ENCODE data around the gene MPV17. TPM values are rescaled to one million over a fixed set of nuclear protein-coding genes. Genes with fewer than 3 reads are reported as not detected.

The MPV17 gene
- total RNA-seq, 1 experiment from 2014 or later, result 51.5 TPM

DNA sequence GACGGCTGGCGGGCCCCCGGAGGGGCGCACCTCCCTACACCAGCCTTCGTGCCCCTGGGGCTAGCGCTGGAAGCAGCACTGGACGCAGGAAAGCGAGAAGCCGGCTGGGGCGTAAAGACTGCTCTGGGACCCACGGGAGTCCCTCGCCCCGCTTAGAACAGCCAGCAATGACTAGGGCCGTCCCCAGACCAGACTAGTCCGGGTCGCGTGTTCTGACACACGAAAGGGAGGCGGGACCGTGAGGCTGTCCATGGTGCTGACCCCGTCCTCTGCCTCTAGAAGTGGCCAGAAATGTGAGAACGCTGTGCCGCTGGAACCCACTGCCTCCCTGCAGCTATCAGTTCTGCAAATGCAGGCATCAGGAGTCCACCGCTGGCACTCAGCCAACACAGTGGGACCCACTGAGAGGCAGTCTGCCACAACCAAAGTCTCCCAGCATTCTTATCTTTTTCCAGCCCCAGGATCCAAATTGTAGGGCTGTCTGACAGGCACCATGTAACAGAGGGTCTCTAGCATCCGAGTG lies 14.5 kb downstream of the MPV17 start, which contains the start of gene UCN (continued):
- peak; percentile 93 for TF ChIP-seq SMAD3 (CRISPR knock-in tag; IDR thresholded peaks at IDR 0.05; ENCODE audit: borderline replicate concordance)
- TF ChIP-seq SP1 (CRISPR knock-in tag; conservative IDR thresholded peaks at IDR 0.05), result peak; percentile 71
- TF ChIP-seq TEAD4 (CRISPR knock-in tag; IDR thresholded peaks at IDR 0.05), result peak; percentile 62; the same call in 1 of the 2 replicates

DNA sequence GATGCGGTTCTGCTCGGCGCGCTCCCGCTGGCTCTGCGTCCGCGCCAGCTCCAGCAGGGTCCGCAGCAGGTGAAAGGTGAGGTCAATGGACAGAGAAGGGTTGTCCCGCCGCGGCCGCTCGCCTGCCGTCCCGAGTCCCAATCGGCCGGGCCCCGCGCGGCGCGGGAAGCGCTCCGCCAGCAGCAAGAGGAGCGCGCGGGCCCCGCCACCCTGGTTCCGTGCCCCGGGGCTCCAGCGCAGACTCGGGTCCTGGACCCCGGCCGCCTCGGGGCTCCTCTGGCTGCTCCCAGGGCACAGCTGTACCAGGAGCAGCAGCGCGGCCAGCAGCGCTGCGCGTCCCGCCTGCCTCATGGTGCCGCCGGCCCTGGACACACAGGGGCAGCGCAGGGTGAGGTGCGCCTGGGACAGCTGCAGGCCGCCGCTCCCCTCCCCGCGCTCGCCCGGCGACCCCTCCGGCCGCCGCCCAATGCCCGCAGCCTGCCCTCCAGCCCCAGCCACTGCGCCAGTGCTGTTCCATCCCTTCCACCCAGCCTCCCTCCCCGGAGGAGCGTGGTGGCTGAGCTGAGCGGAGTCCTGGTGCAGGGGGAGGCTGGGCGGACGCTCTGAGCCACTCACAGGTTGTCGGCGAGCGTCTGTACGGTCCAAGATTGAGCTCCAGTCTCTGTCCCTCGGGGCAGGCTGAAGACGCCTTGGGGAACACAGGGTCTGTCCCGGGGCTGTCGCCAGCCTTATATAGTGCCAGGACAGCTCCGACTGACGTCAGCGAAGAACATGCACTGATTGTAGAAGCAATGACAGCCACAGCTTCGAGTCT lies 15.1 kb downstream of the MPV17 start:
- ChIA-PET POLR2A (interaction anchor here (0.8 to 1.2 kb wide), 3 partner anchors 15 to 185 kb away, joined by 3 to 4 read pairs (median 4); partner anchors contain the start of genes GTF3C2 and MPV17), CTCF (interaction anchor here (0.6 to 1.8 kb wide), 10 partner anchors 13 to 243 kb away, joined by 3 to 13 read pairs (median 6); partner anchors contain the start of genes MPV17, SLC30A3 and TRIM54)
- H3K4me3 Mint-ChIP-seq, result peak overlapping the region; percentile 62
- peaks cover 6% of the 10 kb centered on the region; the same call in 1 of the 2 replicates for H3K4me1 Mint-ChIP-seq
- TF ChIP-seq SMAD3 (CRISPR knock-in tag; IDR thresholded peaks at IDR 0.05; ENCODE audit: borderline replicate concordance) (no peak), FOXK1 (CRISPR knock-in tag; IDR thresholded peaks at IDR 0.05) (no peak), JUN (CRISPR knock-in tag; IDR thresholded peaks at IDR 0.05) (no peak), TP53 (CRISPR knock-in tag; IDR thresholded peaks at IDR 0.05) (0 out of 2 replicates have a peak, but pooled peaks have one; percentile 3), ATF1 (CRISPR knock-in tag; IDR thresholded peaks at IDR 0.05) (0 out of 2 replicates have a peak, but pooled peaks have one; percentile 49), ZNF232 (CRISPR knock-in tag; IDR thresholded peaks at IDR 0.05) (no peak), RELA (CRISPR knock-in tag; IDR thresholded peaks at IDR 0.05; ENCODE audit: borderline replicate concordance) (peak; percentile 2; the same call in 1 of the 2 replicates), TEAD1 (CRISPR knock-in tag; IDR thresholded peaks at IDR 0.05) (no peak; the same call in 1 of the 2 replicates), MYBL2 (CRISPR knock-in tag; IDR thresholded peaks at IDR 0.05) (no peak), ZNF219 (CRISPR knock-in tag; IDR thresholded peaks at IDR 0.05; ENCODE audit: borderline replicate concordance) (no peak), NR1H2 (CRISPR knock-in tag; IDR thresholded peaks at IDR 0.05) (no peak)
- TF ChIP-seq, protein P1, sequence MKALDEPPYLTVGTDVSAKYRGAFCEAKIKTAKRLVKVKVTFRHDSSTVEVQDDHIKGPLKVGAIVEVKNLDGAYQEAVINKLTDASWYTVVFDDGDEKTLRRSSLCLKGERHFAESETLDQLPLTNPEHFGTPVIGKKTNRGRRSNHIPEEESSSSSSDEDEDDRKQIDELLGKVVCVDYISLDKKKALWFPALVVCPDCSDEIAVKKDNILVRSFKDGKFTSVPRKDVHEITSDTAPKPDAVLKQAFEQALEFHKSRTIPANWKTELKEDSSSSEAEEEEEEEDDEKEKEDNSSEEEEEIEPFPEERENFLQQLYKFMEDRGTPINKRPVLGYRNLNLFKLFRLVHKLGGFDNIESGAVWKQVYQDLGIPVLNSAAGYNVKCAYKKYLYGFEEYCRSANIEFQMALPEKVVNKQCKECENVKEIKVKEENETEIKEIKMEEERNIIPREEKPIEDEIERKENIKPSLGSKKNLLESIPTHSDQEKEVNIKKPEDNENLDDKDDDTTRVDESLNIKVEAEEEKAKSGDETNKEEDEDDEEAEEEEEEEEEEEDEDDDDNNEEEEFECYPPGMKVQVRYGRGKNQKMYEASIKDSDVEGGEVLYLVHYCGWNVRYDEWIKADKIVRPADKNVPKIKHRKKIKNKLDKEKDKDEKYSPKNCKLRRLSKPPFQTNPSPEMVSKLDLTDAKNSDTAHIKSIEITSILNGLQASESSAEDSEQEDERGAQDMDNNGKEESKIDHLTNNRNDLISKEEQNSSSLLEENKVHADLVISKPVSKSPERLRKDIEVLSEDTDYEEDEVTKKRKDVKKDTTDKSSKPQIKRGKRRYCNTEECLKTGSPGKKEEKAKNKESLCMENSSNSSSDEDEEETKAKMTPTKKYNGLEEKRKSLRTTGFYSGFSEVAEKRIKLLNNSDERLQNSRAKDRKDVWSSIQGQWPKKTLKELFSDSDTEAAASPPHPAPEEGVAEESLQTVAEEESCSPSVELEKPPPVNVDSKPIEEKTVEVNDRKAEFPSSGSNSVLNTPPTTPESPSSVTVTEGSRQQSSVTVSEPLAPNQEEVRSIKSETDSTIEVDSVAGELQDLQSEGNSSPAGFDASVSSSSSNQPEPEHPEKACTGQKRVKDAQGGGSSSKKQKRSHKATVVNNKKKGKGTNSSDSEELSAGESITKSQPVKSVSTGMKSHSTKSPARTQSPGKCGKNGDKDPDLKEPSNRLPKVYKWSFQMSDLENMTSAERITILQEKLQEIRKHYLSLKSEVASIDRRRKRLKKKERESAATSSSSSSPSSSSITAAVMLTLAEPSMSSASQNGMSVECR (CRISPR knock-in tag; IDR thresholded peaks at IDR 0.05; ENCODE audit: borderline replicate concordance), result no peak; the same call in 1 of the 2 replicates
- TF ChIP-seq, protein P2, sequence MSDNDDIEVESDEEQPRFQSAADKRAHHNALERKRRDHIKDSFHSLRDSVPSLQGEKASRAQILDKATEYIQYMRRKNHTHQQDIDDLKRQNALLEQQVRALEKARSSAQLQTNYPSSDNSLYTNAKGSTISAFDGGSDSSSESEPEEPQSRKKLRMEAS (CRISPR knock-in tag; IDR thresholded peaks at IDR 0.05), result no peak
- TF ChIP-seq, protein P3, sequence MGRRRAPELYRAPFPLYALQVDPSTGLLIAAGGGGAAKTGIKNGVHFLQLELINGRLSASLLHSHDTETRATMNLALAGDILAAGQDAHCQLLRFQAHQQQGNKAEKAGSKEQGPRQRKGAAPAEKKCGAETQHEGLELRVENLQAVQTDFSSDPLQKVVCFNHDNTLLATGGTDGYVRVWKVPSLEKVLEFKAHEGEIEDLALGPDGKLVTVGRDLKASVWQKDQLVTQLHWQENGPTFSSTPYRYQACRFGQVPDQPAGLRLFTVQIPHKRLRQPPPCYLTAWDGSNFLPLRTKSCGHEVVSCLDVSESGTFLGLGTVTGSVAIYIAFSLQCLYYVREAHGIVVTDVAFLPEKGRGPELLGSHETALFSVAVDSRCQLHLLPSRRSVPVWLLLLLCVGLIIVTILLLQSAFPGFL (CRISPR knock-in tag; IDR thresholded peaks at IDR 0.05; ENCODE audit: borderline replicate concordance), result no peak
- TF ChIP-seq, protein P4, sequence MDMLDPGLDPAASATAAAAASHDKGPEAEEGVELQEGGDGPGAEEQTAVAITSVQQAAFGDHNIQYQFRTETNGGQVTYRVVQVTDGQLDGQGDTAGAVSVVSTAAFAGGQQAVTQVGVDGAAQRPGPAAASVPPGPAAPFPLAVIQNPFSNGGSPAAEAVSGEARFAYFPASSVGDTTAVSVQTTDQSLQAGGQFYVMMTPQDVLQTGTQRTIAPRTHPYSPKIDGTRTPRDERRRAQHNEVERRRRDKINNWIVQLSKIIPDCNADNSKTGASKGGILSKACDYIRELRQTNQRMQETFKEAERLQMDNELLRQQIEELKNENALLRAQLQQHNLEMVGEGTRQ (CRISPR knock-in tag; IDR thresholded peaks at IDR 0.05), result no peak
- no peaks in the 10 kb centered on the region for H3K9me3 Mint-ChIP-seq
- H3K27ac Mint-ChIP-seq, result no peak overlapping the region
- peaks cover 6% of the 10 kb centered on the region for H3K36me3 Mint-ChIP-seq
- DNase-seq (ENCODE audit: low spot score) (peak; percentile 30), ATAC-seq (peak; percentile 45)
- H3K27me3 Mint-ChIP-seq (ENCODE audit: low read depth), result peaks cover 53% of the 10 kb centered on the region
